HG02943 (cell line): Measurements from ENCODE around the gene PIK3R6.

Experiments
- ATAC-seq: cut with Tn5 transposase; IDR thresholded peaks from one replicate; pipeline ENCODE4 v1.9.1; 2021; ENCODE audit warnings: mild to moderate bottlenecking, low read depth, moderate library complexity; ENCODE audit not compliant: unreplicated experiment

The PIK3R6 gene

GRCh38 chr17:8800656-8801055 is 66.8 kb downstream of the PIK3R6 start:
- ATAC-seq = no peak

- ATAC-seq = no peak
These were observed 67.8 kb downstream of the PIK3R6 start for GRCh38 chr17:8799570-8800212.

GRCh38 chr17:8798846-8799569 is 68.5 kb downstream of the PIK3R6 start, which contains the start of gene MFSD6L:
TSS of gene MFSD6L (minus strand) at chr17:8799365. CDS start at chr17:8799120, 245 bp downstream.
- no peak for ATAC-seq

- ATAC-seq = no peak
These were observed 69.2 kb downstream of the PIK3R6 start for GRCh38 chr17:8798176-8798845.

DNA sequence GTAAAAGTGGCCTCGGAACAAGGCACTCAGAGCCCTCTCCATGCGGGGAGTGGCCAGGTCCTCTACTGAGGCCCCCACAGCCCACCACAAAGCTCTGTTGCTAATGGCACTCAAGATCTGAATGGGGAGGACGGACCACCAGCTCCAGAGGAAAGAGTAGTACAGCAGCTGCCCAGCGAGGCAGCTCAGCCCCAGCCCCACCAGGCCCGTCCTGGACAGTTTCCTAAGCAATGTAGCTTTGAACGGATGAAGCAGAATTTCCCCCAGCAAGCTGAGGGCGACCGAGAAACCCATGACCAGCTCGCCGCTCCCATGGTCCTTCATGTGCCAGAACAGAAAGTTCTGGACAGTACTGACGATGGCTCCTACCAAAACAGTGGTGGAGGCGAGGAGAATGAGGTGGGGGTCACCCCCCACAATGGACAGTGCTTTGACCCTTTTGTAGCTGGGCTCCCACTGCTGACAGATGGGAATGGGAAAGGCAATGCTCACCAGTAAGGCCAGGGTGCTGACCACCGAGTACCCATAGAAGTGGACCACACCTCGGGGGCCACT is 69.8 kb downstream of the PIK3R6 start:
- no peak for ATAC-seq

DNA sequence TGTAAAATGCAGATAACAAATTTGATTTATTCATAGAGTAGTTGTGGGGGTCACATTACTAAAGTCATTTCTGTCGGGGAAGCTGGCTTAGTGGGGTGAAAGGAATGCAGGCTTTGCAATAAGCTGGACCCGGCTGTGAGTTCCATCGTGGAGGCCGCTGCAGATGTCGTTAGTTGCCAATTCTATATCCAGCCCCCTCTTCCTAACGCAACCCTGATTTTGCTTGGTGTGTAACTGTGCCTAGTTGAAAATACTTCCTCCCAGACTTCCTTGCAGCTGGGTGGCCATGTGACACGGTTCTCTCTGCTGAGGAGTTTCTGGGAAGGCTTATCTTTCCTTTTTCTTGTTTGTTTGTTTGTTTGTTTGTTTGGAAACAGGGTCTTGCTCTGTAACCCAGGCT is 72.8 kb downstream of the PIK3R6 start:
- ATAC-seq = no peak

GRCh38 chr17:8793649-8794048 is 73.8 kb downstream of the PIK3R6 start:
- ATAC-seq = no peak

DNA sequence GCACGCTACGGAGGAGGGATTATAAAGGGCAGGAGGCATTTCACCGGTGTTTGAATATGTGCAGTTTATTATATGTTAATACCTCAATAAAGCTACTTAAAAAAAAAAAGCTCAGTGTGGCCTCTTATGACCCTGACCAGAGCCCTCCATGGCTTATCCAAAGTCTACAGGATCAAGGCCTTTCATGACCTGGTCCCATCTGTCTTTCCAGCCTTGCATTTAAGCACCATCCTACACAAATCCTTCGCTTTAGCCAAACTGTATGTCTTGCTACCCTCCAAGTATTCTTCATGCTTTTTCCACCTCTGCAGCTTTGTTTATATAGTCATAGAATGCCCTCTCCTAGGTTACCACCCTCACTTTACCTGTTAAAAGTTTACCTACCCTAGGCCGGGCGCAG is 74.8 kb downstream of the PIK3R6 start:
- ATAC-seq = no peak

DNA sequence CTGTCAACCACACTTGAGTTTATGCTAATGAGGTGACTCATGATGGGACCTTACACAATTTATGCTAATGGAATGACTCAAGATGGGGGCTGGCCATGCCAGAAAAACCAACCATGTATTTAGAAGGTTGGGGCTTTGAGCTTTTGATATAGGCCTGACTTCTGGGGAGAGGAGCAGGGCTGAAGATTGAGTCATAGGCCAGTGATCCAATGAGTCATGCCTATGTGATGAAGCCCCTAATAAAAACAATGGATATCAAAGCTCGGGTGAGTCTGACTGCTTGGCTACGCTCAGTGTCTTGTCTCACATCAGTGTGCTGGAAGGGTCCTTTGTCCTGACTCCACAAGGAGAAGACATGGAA is 75.6 kb downstream of the PIK3R6 start:
- ATAC-seq = no peak

DNA sequence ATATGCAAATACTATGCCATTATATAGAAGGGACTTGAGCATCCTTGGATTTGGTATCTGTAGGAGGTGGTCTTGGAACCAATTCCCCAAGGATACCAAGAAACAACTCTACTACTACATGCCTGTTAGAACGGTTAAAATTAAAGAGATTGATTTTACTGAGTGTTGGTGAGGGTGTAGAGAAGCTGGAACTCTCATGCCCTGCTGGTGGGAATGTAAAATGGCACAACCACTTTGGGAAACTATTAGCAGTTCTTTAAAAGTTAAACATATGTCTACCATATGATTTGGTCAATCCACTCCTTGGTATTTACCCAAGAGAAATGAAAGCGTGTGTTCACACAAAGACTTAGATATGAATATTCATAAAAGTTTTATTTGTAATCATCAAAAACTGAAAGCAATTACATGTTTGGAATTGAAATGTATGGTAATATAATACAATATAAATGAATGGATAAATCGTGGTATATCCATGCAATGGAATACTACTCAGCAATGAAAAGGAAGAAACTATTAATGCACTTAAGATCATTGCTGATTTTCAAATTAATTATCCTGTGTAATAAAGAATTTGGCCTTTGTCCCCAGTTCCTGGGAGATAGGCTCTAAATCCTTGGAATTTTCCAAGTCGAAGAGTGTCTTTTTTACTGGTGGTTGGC is 76.1 kb downstream of the PIK3R6 start:
- no peak for ATAC-seq

DNA sequence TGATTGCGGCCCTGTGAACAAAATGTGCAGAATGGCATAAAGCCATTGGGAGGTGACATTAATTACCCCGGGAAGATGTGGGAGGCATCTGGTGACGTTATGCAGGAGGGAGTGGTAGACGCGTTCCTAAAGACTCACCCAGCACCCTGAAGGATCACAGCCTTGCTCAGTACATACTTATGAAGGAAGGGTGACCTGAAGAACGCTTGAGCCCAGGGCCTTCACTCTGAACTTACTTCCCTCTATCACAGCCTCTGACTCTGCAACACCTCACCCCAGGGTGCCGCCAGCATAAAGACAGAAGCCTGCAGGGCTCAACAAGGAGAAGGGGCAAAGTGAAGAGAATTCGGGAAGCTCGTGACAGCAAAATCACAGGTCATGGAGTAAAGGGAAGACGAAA is 77.7 kb downstream of the PIK3R6 start:
- no peak for ATAC-seq

- no peak for ATAC-seq
These were observed 78.5 kb downstream of the PIK3R6 start for GRCh38 chr17:8788998-8789397.

DNA sequence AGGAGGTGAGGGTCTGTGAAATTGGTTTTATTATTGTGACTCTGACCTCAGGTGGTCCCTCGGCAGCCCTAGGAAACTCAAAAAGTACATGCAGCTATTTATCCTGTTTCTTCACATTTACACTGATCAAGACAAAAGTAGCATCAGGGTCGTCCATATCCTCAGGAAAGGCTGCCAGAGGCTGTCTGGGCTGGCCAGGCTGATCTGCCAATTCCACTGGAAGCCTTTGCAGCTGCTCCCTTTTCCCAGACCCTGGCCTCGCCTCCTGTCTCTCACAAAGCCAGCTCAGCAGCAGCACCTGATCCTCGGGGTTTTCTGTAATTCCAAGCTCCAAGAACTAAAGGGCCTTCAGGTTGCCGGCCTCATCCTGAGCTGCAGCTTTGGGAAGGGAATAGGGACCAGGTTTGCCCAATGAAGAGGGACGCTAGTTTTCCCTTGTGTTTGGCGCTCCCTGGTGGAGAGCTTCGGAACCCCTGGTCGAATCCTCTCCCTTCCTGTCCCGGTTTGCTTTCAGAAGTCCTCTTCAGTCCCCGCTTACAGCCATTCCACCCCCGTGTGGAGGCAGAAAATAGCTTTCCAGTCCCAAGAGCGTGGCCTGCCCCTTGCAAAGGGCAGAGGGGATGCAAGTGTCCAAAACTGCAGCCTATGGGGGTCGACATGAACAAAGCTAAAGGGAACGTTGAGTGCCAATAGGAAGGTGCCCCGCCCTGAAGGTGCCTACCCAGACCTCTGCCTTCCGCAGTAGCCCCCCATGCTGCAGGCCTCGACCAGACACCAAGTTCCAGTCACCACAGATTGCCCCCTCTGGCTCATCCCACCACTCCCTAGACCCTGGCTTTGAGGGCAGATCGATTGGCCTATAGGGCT is 81.7 kb downstream of the PIK3R6 start:
- no peak for ATAC-seq

DNA sequence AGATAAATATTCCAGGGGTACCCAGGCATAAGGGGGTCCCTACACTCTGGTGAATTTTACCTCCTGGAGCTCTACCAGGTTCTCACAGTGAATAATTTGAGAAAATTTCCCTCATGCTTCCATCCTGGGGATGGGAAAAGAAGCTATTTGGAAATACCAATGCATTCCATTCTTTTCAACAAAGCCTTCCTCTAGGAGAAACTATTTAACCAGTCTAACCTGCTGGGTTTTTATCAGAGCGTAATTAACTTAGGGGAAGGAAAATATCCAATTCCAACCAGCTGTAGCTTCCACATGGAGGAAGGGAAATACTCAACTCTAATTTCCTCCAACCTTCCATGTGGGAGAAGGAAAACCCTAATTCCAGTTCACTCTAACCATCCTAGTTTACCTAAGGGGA is 85.3 kb downstream of the PIK3R6 start:
- ATAC-seq = no peak

DNA sequence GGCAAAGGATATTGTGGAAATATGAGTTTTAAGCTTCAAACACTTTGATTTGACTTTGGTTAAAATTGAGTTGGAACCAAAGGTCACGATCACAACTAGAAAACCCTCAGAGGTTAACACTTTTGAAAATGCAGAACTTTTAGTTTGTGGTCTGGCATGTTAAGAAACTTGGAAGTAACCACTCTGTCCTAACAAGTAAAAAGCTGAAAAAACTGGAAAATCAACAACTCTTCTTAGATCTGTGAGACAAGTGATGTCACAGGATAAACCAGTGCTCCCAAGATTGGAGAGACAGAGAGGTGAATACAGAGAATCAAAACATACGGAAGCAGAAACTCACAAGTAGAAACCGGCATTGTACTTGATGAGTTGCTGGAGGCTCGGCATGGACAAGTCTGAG is 85.7 kb downstream of the PIK3R6 start:
- ATAC-seq = no peak

- no peak for ATAC-seq
These were observed 90.6 kb downstream of the PIK3R6 start for GRCh38 chr17:8776881-8777280.

- ATAC-seq = no peak
These were observed 91.2 kb downstream of the PIK3R6 start for GRCh38 chr17:8776248-8776647.

- ATAC-seq = no peak
These were observed 100.7 kb downstream of the PIK3R6 start for GRCh38 chr17:8766731-8767130.

GRCh38 chr17:8762012-8762411 is 105.5 kb downstream of the PIK3R6 start:
- ATAC-seq = no peak

DNA sequence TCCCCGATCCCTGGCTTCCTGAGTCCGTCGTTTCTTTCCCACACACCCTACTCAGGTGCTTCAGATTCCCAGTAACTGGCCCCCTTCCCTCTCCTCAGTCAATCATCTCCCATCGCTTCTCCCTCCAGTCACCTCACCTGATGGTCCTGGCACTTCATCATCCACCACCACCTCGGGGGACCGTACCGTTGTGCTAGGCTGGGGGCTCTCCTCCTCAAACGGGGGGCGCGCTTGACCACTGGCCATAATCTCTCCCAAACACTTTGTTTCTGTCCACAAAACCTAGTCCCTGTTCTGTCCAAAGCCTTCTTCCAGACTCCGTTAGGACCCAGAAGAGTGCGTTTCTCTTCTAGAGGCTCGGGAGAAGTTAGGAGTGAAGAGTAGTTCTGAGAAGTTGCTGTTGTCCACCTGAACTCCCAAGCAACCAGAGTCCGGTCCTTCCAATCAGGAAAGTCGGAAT is 109.3 kb downstream of the PIK3R6 start, which contains the start of gene SPDYE4:
Gene SPDYE4 (minus strand): TSS at position 410 of the 460 bp plus-strand sequence. CDS start 164 bp downstream, at position 246.
- no peak for ATAC-seq
